OCI-LY3 (cell line): ENCODE data around the gene DUOXA1.

Source experiments
- CTCF ChIP-seq: fragments of 200-600, 300-600 bp; sonication (generic); IDR thresholded peaks from 2 replicates; pipeline ENCODE4 v1.5.1; 2014; ENCODE audit warnings: antibody characterized with exemption, low read length, low read depth
- EZH2phosphoT487 ChIP-seq: fragments of 200-600 bp; shearing (Covaris generic); IDR thresholded peaks from 2 replicates; pipeline ENCODE4 v1.6.1; 2018; ENCODE audit warnings: antibody characterized with exemption, mixed run types, low read depth

GRCh38 chr15:45164914-45165313 is 35.2 kb upstream of the DUOXA1 start:
- no peak for TF ChIP-seq CTCF
- TF ChIP-seq EZH2phosphoT487, result no peak
